ENCODE results near the gene SMC1B.
"Not testable (repeated sequence)": the region's sequence is repeated elsewhere in the genome, so short reads cannot be mapped to it uniquely, and the experiment has no call there.

Gene SMC1B

DNA sequence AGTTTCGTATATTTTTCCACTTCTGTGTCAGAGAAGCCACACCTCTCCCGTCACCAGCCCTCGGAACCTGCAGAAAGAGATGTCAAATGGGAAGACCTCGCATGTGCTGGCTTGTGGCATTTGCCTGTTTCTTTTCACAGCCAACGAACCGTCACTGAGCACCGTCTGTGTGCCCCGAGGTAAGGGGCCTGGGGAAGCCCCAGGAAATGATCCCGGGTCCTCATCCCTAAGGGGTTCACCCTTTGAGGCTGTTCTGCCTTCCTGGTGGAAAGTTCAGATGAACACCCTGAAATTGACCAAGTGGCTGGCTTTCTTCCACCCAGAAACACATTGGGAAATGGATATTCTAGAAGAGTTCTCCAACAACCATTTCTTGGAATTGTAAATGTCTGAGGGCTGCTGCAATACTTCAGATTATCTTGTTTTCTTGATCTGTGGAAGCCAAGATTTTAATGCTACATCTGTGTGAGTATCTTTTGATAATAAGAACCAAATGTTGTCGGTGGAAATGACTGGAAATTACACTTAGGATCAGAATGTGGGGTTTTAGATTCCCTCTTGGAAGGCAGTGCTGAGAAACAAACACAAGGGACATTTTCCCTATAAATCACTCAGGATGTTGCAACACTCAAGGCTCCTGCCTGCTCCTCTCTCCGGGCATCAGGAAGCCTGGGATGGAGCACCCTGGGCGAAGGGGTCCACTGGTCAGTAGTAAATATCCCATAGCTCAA is 37.7 kb upstream of the SMC1B start:
- Mint-ChIP-seq H3K9me3 (no peaks in the 10 kb centered on the region), H3K27ac (no peak overlapping the region), H3K4me1 (ENCODE audit: low read depth) (no peaks in the 10 kb centered on the region), H3K27me3 (peaks cover 8% of the 10 kb centered on the region), H3K36me3 (ENCODE audit: low read depth) (no peaks in the 10 kb centered on the region), H3K4me3 (no peak overlapping the region)
- DNase-seq, result no peak

DNA sequence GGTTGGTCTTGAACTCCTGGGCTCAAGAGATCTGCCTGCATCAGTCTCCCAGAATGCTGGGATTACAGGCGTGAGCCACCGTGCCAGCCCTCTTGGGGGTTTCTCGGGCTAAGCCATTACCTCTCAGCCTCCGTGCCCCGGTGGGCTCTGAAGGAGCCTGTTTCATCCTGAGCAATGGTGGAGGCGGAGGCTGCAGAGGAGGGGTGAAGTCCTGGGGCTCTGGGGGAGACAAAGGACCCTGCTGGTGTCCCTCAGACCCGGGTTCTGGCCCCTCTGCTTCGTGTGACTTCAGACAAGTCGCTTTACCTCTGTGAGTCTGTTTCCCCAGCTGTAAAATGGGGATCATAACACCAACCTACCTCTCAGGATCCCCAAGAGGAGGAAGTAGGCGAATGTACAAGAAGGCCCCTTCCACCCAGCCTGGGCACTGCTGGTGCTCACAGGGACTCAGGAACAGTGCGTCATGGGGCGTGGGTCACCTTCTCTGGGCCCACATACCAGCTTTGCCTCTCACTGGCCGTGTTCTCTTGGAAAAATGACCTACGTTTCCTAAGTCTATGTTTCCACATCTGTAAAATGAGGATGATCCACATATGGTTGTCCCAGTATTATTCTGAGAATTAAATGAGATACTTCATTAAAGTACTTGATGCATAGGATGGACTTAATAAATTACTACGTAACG is 36.8 kb upstream of the SMC1B start:
- peaks cover 8% of the 10 kb centered on the region for H3K27me3 Mint-ChIP-seq
- no peak for DNase-seq
- no peaks in the 10 kb centered on the region for H3K4me1 Mint-ChIP-seq (ENCODE audit: low read depth)
- H3K27ac Mint-ChIP-seq, result no peak overlapping the region
- no peak overlapping the region for H3K4me3 Mint-ChIP-seq
- no peaks in the 10 kb centered on the region for H3K36me3 Mint-ChIP-seq (ENCODE audit: low read depth)
- H3K9me3 Mint-ChIP-seq, result no peaks in the 10 kb centered on the region

DNA sequence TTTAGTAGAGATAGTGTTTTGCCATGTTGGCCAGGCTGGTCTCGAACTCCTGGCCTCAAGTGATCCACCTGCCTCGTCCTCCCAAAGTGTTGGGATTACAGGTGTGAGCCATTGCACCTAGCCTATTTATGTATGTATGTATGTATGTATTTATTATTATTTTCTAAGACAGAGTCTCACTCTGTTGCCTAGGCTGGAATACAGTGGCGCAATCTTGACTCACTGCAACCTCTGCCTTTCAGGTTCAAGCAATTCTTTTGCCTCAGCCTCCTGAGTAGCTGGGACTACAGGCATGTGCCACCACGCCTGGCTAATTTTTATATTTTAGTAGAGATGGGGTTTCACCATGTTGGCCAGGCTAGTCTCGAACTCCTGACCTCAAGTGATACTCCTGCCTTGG is 36.0 kb upstream of the SMC1B start:
- not testable (repeated sequence) for DNase-seq; H3K4me1 Mint-ChIP-seq (ENCODE audit: low read depth); H3K36me3 Mint-ChIP-seq (ENCODE audit: low read depth); H3K27ac Mint-ChIP-seq; H3K9me3 Mint-ChIP-seq; H3K4me3 Mint-ChIP-seq; H3K27me3 Mint-ChIP-seq

DNA sequence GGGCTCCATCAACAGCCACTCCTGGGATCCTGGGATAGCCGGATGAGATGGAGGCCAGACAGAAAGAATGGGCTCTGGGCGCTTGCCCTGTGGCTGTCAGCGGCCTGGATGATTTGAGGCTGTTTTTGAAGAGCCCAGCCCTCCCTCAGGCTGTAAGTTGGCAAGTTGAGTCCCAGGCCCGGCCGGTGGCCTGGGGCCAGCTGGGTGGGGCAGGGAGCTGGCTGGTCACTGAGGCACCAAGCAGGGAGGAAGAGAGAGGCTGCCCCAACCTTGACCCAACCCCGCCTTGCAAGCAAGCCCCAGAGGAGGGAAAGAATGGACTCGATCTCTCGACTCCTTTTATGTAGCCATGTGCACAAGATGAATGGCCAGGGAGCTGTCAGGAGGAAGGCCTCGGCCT is 35.0 kb upstream of the SMC1B start:
- Mint-ChIP-seq H3K4me1 (ENCODE audit: low read depth) (no peaks in the 10 kb centered on the region), H3K27me3 (peaks cover 8% of the 10 kb centered on the region), H3K36me3 (ENCODE audit: low read depth) (no peaks in the 10 kb centered on the region), H3K9me3 (no peaks in the 10 kb centered on the region), H3K4me3 (no peak overlapping the region), H3K27ac (no peak overlapping the region)
- no peak for DNase-seq

DNA sequence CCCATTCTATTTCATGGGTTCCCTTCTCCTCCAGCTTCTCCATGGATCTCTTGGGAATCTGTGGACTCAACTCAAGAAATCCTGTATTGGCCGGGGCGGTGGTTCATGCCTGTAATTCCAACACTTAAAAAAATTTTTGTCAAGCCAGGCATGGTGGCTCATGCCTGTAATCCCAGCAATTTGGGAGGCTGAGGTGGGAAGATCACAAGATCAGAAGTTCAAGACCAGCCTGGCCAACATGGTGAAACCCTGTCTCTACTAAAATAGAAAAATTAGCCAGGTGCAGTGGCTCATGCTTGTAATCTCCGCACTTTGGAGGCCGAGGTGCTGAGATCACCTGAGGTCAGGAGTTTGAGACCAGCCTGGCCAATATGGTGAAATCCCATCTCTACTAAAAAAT is 34.2 kb upstream of the SMC1B start:
- not testable (repeated sequence) for H3K27ac Mint-ChIP-seq; H3K4me1 Mint-ChIP-seq (ENCODE audit: low read depth); H3K4me3 Mint-ChIP-seq; DNase-seq; H3K27me3 Mint-ChIP-seq; H3K36me3 Mint-ChIP-seq (ENCODE audit: low read depth); H3K9me3 Mint-ChIP-seq

DNA sequence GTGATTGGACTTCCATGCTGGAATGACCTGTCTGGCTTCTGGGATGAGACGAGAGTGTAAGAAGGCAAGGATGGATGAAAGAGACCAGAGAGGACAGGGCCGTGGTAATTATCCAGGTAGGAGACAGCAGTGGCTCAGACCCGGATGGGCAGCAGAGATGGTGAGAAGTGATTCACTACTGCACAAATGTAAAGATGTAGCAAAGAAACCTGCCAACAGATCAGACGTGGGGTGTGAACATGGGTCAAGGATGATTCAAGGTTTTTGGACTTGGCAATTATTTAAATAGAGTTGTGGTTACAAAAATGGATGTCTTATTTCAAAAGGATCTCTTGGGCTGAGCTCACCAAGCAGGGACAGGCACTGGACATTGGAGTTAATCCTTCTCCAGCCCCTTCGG is 32.8 kb upstream of the SMC1B start:
- DNase-seq, result no peak
- peaks cover 1% of the 10 kb centered on the region for H3K4me1 Mint-ChIP-seq (ENCODE audit: low read depth)
- no peaks in the 10 kb centered on the region for H3K9me3 Mint-ChIP-seq
- no peak overlapping the region for H3K4me3 Mint-ChIP-seq
- peaks cover 3% of the 10 kb centered on the region for H3K27me3 Mint-ChIP-seq
- H3K27ac Mint-ChIP-seq, result no peak overlapping the region
- H3K36me3 Mint-ChIP-seq (ENCODE audit: low read depth), result no peaks in the 10 kb centered on the region

DNA sequence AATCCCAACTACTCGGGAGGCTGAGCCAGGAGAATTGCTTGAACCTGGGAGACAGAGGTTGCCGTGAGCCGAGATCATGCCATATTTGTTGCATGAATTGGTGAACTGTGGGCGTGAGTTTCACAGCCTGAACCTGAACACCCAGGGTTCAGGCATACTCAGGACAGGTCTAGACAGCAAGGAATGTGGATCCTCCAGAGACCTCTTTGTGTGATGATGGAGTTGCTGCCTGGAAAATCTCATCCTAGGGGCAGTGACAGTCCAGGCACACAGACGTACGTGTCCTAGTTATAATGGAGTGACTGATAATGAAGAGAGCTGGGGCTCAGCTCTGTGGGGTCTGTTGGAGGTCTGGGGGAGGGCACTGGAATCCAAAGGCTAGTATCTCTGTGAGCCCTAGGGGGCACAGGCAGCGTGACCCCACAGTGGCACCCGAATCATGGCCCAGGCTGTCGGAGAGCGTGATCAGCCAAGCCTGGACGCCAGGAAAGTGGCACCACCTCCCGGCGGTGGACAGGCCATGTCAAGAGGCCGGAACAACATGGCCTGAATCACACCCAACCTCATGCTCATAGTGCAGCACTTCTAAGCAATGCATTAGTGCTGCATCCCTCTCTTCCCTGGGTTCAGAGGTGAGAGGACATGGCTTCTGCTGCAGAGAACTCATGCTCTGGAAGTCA is 31.8 kb upstream of the SMC1B start:
- peaks cover 2% of the 10 kb centered on the region for H3K27me3 Mint-ChIP-seq
- no peaks in the 10 kb centered on the region for H3K36me3 Mint-ChIP-seq (ENCODE audit: low read depth)
- H3K9me3 Mint-ChIP-seq, result no peaks in the 10 kb centered on the region
- no peak for DNase-seq
- H3K27ac Mint-ChIP-seq, result no peak overlapping the region
- no peak overlapping the region for H3K4me3 Mint-ChIP-seq
- peaks cover 10% of the 10 kb centered on the region for H3K4me1 Mint-ChIP-seq (ENCODE audit: low read depth)

DNA sequence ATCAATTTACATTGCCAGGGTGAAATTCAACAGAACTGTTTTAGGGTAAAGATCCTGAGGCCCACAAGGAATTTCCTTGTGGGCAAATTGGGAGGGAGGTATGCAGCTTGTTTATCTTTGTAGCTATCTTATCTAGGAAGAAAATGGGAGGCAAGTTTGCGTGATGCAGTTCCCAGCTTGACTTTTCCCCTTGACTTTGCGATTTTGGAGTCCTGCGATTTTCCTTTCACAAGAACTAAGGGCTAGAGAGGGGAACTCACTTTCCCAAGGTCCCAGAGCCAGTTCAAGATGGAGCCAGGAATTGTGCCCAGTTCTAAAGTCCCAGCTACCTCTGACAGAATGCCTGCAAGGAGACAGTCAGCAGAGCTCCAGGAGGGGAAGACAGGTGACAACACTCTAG is 30.8 kb upstream of the SMC1B start:
- peaks cover 2% of the 10 kb centered on the region for H3K27me3 Mint-ChIP-seq
- no peak for DNase-seq
- no peaks in the 10 kb centered on the region for H3K9me3 Mint-ChIP-seq
- H3K36me3 Mint-ChIP-seq (ENCODE audit: low read depth), result no peaks in the 10 kb centered on the region
- no peak overlapping the region for H3K4me3 Mint-ChIP-seq
- H3K4me1 Mint-ChIP-seq (ENCODE audit: low read depth), result peaks cover 10% of the 10 kb centered on the region
- no peak overlapping the region for H3K27ac Mint-ChIP-seq

DNA sequence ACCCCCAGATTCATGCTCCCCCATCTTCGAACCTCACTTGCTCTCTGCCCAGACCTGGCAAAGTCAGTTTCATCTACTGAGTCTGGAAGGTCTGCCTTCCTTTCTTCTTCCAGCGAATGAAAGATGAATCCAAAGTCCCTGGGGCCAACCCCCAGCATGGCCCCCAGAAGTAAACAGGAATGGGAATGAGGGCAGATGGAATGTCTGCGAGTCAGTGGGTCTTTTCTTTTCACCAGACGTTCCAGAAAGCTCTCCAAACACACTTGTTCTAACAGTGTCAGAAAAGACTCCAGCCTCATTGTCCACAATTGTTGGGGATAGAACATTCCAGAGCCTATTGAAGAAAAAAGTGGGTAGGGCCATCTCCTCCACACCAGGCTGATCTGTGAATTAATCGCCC is 28.7 kb upstream of the SMC1B start:
- Mint-ChIP-seq H3K4me3 (no peak overlapping the region), H3K36me3 (ENCODE audit: low read depth) (no peaks in the 10 kb centered on the region), H3K27ac (no peak overlapping the region), H3K9me3 (no peaks in the 10 kb centered on the region), H3K27me3 (peaks cover 8% of the 10 kb centered on the region), H3K4me1 (ENCODE audit: low read depth) (peaks cover 13% of the 10 kb centered on the region)
- no peak for DNase-seq

DNA sequence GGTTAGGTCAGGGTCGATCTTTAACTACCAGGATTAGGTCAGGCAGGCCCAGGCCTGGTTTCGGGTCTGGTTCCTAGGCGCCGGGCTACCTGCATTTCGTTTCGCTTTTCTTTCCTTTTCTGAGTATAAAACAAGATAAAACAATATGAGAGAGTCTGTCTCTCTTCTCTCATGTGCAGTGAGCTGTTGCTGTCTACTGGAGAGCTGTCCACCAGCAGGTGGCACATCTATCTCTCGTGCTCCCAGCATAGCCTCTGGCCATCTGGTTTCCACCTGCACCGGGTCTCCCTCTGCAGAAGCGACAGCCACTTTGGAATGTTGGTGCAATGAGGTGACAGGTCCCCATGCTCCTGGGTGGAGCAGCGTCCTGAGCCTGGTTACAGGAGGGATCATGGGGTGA is 27.7 kb upstream of the SMC1B start:
- H3K27ac Mint-ChIP-seq, result no peak overlapping the region
- H3K4me1 Mint-ChIP-seq (ENCODE audit: low read depth), result peaks cover 13% of the 10 kb centered on the region
- peaks cover 8% of the 10 kb centered on the region for H3K27me3 Mint-ChIP-seq
- DNase-seq, result peak; percentile 42
- no peaks in the 10 kb centered on the region for H3K36me3 Mint-ChIP-seq (ENCODE audit: low read depth)
- peak overlapping the region; percentile 21 for H3K4me3 Mint-ChIP-seq
- no peaks in the 10 kb centered on the region for H3K9me3 Mint-ChIP-seq

DNA sequence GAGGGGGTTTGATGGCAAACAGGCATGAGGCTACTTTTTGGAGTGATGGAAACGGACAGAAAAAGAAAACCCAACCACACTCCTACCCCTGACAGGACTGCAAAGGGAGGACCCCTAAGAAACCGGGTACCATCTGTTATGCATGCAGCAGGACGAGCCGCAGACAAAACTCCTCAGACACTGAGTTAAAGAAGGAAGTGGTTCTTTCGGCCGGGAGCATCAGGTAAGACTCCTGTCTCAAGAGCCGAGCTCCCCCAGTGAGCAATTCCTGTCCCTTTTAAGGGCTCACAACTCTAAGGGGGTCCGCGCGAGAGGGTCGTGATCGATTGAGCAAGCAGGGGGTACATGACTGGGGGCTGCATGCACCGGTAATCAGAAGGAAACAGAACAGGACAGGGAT is 27.3 kb upstream of the SMC1B start:
- not testable (repeated sequence) for H3K36me3 Mint-ChIP-seq (ENCODE audit: low read depth); H3K27ac Mint-ChIP-seq; H3K9me3 Mint-ChIP-seq; H3K27me3 Mint-ChIP-seq; DNase-seq
- Mint-ChIP-seq H3K4me1 (ENCODE audit: low read depth) (peaks cover 15% of the 10 kb centered on the region), H3K4me3 (peak overlapping the region; percentile 21)

DNA sequence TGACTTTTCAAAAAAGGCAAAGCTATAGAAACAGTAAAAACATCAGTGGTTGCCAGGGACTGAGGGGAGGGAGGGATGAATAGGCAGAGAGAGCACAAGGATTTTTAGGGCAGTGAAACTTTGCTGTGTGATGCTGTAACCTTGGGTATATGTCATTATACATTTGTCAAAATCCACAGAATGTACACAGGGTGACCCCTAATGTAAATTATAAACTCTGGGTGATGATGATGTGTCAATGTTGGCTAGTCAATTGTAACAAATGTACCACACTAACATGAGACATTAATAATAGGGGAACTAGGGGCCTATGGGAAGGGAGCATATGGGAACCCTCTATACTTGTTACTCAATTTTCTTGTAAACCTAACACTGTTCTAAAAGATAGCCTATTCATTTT is 24.9 kb upstream of the SMC1B start:
- Mint-ChIP-seq H3K4me1 (ENCODE audit: low read depth) (peaks cover 20% of the 10 kb centered on the region), H3K27ac (no peak overlapping the region), H3K27me3 (peaks cover 8% of the 10 kb centered on the region), H3K4me3 (no peak overlapping the region), H3K36me3 (ENCODE audit: low read depth) (no peaks in the 10 kb centered on the region), H3K9me3 (no peaks in the 10 kb centered on the region)
- DNase-seq, result no peak

DNA sequence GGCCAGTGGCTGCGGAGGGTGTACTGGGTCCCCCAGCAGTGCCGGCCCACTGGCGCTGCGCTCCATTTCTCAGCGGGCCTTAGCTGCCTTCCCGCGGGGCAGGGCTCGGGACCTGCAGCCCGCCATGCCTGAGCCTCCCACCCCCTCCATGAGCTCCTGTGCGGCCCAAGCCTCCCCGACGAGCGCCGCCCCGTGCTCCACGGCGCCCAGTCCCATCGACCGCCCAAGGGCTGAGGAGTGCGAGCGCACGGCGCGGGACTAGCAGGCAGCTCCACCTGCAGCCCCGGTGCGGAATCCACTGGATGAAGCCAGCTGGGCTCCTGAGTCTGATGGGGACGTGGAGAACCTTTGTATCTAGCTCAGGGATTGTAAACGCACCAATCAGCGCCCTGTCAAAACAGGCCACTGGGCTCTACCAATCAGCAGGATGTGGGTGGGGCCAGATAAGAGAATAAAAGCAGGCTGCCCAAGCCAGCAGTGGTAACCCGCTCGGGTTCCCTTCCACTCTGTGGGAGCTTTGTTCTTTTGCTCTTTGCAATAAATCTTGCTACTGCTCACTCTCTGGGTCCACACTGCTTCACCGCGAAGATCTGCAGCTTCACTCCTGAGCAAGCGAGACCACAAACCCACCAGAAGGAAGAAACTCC is 23.6 kb upstream of the SMC1B start:
- H3K4me1 Mint-ChIP-seq (ENCODE audit: low read depth), result peaks cover 20% of the 10 kb centered on the region
- H3K27me3 Mint-ChIP-seq; H3K36me3 Mint-ChIP-seq (ENCODE audit: low read depth); H3K27ac Mint-ChIP-seq; H3K4me3 Mint-ChIP-seq; H3K9me3 Mint-ChIP-seq: not testable (repeated sequence)
- peak; percentile 56 for DNase-seq

DNA sequence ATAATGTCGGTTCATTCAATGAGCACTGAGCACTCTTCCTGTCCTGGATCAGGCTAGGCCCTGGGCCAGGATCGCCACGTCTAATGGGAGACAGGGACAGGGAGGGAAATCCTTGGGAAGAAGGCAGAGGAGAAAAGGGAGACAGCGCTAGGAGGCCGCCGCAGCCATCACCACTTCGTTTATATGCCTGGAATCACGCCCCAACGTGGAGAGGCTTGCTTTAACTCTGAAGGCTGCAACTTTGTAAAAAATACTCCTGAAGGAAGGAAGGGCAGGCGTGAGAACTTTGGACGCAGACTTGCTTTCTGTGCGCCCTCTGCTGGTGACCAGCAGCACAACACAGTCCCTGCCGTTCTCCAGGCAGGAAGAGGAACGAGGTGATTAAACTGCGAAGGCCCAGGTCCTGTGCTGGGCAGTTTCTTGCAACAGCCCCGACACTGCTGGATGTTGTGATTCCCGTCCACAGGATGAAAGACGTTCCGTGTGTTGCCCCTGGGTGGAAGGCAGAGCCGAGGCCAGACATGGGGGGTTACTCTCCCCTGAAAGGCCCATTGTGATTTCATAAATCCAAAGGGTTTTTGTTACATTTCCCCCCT is 22.2 kb upstream of the SMC1B start:
- peak; percentile 85 for DNase-seq
- Mint-ChIP-seq H3K27ac (no peak overlapping the region), H3K4me1 (ENCODE audit: low read depth) (peaks cover 13% of the 10 kb centered on the region), H3K36me3 (ENCODE audit: low read depth) (no peaks in the 10 kb centered on the region), H3K4me3 (no peak overlapping the region), H3K9me3 (no peaks in the 10 kb centered on the region), H3K27me3 (peaks cover 6% of the 10 kb centered on the region)
